GM18526 (cell line): ENCODE measurements around the gene PURA.

Source experiments
- POLR2A ChIP-seq: IDR thresholded peaks from 3 replicates; pipeline ENCODE4 v1.6.1; 2011; ENCODE audit not compliant: insufficient read length; ENCODE audit errors: extremely low read depth

Gene PURA

DNA sequence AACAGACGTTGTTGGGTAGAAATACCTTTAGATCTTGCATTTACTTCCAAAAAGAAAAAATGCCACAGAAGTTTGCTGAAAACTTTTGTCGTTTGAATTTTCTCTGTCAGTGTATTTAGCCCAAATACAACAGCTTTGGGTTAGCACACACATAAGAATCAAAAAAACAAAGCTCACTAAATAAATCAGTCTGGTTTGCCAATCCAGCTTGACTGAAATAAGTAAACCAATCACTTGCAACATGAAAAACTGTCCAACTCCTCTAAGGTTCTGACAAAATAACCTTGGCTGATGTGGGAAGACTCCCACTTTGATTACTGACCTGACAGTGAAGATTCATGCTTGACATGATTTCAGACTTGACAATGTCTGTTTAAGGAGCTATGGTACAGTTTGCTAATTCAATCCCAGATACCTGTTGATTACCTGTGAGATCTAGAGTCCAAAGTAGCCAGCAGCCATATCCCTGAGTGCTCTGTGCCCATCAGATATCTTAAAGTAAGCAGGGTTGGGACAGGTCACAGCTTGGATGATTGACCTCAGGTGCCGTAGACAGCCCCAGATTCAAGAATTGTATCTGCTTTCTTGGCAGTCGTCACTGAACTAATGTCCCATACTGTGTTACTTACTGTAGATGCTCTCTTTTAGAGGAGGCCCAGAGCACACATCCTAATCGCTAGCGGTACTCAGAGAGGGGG is 12.6 kb downstream of the PURA start:
- no peak for TF ChIP-seq POLR2A

- TF ChIP-seq POLR2A, result no peak
Measured at GRCh38 chr5:140128376-140128775, 14.5 kb downstream of the PURA start.

DNA sequence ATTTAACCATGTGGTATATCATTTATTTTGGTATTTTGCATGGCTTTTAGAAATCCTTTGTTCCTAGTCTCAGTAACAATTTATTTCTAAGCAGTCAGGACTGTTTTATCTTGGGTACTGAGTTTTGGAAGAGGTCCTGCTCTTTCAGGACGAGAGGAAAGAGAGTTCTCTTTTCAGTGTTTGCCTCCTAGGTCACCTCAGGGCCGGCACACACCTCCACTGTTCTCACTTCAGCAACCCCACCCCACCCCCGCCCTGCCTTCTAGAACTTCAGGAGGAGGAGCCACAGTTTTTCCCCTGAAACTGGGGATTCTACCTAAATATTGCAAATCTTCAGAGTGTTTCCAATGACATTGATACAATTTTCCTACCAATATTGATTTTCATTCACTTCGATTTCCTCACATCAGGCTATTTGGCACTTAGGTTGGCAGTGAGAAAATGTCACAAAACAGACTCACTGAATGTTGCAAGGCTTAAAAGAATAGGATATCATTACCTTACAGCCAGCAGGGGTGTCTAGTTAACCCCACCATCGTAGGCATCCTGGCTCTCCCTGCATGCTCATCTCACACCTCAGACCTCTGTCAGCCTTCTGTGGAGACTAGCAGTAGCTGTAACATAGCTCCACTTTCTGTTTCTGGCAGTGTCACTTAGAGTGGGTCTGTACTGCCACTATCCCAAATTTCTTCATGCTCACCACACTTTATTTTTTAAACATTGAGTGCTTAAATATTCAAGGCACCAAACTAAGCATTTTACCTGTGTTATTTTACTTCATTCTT is 17.2 kb downstream of the PURA start:
- TF ChIP-seq POLR2A, result no peak

- no peak for TF ChIP-seq POLR2A
Measured at GRCh38 chr5:140131967-140132409, 18.1 kb downstream of the PURA start.

- TF ChIP-seq POLR2A, result no peak
Measured at GRCh38 chr5:140133514-140134167, 19.7 kb downstream of the PURA start.

DNA sequence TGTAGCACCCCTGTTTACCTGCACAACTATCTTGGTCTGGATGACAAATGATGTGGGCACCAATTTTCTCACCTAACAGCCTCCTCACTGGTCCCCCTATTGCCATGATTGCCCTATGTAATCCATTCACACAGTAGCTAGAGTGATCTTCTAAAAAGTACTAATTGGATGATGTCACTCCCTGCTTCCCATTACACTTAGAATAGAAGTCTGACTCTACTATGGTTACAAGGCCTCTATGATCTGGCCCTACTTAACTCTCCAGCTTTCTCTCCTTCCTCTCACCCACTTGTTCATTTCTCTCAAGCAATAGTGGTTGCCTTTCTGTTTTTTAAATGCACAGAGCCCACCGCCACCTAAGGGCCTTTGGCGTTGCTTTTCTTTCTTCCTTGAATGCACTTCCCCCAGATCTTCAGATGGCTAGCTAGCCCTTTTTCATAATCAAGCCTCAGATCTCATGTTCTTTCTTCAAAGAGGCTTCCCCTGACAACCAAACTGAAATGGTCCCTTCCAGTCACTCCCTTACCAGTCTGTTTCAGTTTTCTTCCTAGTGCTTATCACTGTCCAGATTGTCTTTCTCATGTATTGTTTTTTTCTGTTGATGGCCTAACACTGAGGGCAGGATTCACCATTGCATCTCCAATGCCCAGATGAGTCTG is 20.5 kb downstream of the PURA start:
- no peak for TF ChIP-seq POLR2A

- no peak for TF ChIP-seq POLR2A
Measured at GRCh38 chr5:140135127-140135526, 21.2 kb downstream of the PURA start.

DNA sequence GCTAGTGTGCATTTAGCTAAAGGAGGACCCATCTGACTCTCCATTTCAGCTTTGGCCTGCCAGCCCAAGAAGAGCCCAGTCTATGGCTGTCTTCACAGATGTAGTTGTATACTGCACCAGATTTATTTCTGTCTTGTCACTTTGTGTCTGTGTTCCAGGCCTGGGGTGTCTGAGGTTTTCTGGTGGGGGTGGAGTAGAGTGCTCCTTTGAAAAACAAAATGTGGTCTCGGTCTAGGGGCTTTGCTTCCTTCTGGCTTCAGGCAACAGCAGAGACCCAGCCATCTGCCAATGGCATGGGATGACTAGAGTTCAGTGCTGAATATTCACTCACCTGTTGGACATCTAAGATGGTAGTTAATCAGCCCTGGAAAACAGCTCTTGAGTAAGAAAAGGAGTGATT is 22.7 kb downstream of the PURA start:
- no peak for TF ChIP-seq POLR2A

DNA sequence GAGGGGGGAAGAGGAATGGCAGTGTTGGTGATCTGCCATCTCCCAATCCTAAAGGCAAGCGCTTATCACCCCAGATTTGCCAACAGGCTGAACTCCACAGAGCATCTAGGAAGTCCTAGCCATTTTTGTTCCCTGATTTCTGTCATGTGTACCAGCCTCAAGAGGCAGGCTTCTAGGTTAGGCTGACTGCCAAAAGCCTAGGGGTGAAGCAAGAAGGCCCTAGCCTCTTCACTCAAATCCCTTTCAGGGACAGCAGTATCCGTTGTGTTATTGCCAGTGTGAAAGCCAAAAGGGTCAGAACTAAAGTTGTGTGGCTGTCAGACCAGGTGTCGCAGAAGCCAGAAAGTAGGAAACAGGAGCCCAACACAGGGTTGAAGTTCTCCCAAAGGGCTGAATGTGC is 26.5 kb downstream of the PURA start:
- TF ChIP-seq POLR2A, result no peak

- TF ChIP-seq POLR2A, result no peak
Measured at GRCh38 chr5:140141241-140141640, 27.3 kb downstream of the PURA start.

DNA sequence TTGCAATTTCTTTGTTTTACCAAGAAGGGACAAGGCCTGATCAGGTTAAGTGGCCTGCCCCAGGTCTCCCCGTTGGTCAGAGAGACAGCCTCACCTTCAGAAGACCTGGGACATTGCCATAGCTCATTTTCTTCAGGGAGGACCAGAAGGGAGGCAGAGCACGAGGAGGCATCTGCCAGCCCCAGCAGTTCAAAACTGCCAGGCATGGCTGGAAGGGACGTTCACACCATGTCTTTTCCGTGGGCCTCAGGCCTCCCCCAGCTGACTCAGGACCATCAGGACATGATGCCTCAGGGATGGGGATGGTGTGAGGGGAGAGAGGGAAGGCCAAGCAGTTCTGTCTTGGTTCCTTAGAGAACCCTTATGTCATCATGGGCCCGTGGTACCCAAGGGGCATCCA is 28.3 kb downstream of the PURA start:
- TF ChIP-seq POLR2A, result no peak

DNA sequence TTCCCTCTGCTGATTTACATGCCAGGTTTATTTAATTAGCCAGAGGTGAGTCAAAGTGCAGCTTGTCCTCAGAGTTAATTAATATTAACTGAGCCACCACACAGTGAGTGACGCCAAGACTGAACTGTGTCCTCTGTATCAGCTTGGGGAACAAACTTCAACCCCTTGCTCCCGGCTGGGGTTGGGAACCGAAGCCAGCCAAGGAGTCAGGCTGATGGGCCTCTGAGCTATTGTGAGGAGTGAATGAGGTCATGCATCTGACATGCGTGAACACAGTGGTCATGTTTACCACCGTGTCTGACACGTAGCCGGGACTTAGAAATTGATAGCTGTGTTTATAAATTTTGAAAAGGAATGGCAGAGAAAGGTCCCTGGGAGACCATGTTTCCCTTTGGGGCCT is 28.9 kb downstream of the PURA start:
- no peak for TF ChIP-seq POLR2A

DNA sequence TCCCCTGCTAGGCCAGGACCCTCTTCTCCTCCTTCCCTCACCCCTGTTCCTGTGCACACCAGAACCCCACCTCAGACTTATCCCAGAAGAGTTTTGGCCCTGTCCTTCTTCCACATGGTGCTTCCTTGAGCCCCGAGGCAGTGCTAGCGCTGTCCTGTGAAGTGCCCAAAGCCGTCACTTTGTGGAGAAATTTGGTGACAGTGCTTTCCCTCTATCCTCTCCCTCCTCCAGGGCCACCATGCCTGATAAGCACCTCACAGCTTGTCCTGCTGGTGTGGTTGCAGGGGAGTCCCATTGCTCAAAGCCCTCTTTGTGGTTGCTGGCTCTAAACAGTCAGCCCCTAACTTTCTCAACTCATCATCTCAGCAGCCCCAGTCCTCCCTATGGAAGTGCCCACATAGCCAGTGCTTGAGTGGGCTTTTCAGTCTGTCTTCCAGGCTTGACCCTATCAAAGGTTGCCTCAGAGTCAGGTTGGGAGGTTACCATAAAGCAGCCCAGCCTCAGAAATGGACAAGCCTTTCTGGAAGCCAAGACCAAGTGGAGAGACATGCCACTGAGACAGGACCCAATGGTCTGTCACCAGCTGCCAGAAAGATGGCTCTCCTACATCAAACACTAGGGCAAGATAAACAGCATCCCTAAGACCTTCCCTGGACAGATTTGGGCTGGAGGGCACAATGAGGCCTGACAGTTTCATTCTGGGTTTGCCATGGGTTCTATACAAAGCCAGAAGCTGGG is 29.8 kb downstream of the PURA start:
- TF ChIP-seq POLR2A, result no peak

DNA sequence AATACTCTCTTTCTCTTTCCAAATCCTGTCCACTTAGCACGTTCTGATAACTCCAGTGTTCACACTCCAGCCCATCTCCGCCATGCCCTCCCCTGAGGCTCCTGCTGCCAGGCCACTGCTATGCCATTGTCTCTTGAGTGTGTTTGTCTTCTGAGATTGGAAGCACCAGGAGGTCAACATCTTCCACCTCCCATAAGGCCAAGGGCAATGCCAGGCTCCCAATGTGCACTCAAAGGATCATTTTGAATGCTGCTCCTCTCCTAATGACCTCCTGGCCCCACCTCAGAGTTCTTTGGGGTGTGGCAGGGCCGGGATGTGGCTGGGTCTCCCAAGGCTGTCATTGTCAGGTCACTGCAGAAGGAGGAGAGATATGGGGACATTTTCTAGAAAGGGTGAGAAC is 31.3 kb downstream of the PURA start:
- TF ChIP-seq POLR2A, result no peak

- TF ChIP-seq POLR2A, result no peak
Measured at GRCh38 chr5:140145818-140146522, 32.1 kb downstream of the PURA start.

DNA sequence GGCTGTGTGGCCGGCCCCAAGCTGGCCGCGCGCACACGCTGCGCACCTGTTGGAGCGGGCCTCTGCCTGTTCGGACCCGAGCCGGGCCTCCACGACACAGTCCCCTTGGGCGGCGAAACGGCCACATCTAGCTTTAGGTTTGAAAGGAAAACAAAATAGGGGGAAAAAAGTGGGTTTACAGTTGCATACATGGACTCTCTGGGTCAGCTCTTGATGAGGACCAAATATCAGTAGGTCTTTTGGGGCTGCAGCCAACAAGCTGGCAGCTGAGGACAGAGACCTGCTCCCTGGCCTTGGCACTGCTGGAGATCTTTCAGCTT is 32.6 kb downstream of the PURA start:
- TF ChIP-seq POLR2A, result no peak
